Measurements from ENCODE around the gene MAN2B2. TPM values are rescaled to one million over a fixed set of nuclear protein-coding genes. Genes with fewer than 3 reads are reported as not detected.

Gene MAN2B2
- total RNA-seq, 1 experiment from 2014 or later, result 27.8 TPM

DNA sequence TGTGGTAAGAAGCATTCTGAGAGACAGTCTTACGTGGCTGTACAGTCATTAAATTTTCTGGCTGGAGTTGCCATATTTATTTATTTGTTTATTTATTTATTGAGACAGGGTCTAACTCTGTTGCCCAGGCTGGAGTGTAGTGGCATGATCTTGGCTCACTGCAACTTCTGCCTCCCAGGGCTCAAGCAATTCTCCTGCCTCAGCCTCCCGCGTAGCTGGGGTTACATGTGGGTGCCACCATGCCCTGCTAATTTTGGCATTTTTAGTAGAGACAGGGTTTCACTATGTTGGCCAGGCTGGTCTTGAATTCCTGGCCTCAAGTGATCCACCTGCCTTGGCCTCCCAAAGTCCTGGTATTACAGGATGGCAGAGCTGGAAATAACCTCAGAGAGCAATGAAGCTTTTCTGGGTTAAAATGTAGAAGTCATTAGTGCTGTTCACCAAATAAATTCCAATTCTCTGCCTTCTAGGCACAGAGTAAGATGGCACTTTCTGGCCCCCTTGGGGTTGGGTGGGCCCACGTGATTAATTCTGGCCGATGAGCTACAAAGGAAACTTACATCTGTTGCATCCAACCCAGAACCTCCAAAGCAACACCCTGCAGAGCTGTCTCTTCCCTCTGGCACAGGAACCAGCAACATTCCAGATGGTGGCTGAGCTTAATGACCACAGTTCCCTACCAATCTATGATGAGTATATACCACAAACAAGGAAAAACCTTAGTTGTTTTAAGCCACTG lies 70.0 kb downstream of the MAN2B2 start:
- ChIA-PET POLR2A (ENCODE audit: unreplicated experiment) (no interaction called here), CTCF (no interaction called here)
- no peaks in the 10 kb centered on the region for H3K9me3 ChIP-seq (ENCODE audit: insufficient read depth, low read depth)
- TF ChIP-seq CTCF (conservative IDR thresholded peaks at IDR 0.05) (no peak), EZH2 (IDR thresholded peaks at IDR 0.05; ENCODE audit: low read depth) (no peak)
- H3K4me2 ChIP-seq, result no peak overlapping the region
- H3K27me3 ChIP-seq (ENCODE audit: insufficient read depth, low read depth), result no peaks in the 10 kb centered on the region
- BruUV-seq (replicated peaks), result no TSS peak
- peaks cover 31% of the 10 kb centered on the region for H3K79me2 ChIP-seq (ENCODE audit: low read depth)
- intact Hi-C loops (cut with micrococcal nuclease; ENCODE audit: unreplicated experiment), result loop anchor here (5.0 to 10.0 kb wide), 3 partner anchors 70 to 98 kb away; partner anchors contain the start of genes BLOC1S4 and MAN2B2
- H3K27ac ChIP-seq, result no peak overlapping the region
- no peak overlapping the region for H2AFZ ChIP-seq
- H3F3A ChIP-seq (ENCODE audit: insufficient read depth, low read depth), result peaks cover 17% of the 10 kb centered on the region; the same call in 1 of the 2 replicates
- H3K4me3 ChIP-seq, result no peak overlapping the region
- DNase-seq, result no peak
- peaks cover 12% of the 10 kb centered on the region for H3K4me1 ChIP-seq (replicated peaks; ENCODE audit: insufficient read depth)
- peaks cover 17% of the 10 kb centered on the region for H4K20me1 ChIP-seq (ENCODE audit: insufficient read depth)
- H3K9me2 ChIP-seq (ENCODE audit: insufficient read depth), result no peaks in the 10 kb centered on the region
- H3K36me3 ChIP-seq (ENCODE audit: low read depth), result peaks cover 15% of the 10 kb centered on the region

GRCh38 chr4:6647169-6647568 lies 72.2 kb downstream of the MAN2B2 start:
- no peak for DNase-seq
- no peak overlapping the region for H3K4me2 ChIP-seq
- ChIA-PET POLR2A (ENCODE audit: unreplicated experiment) (interaction anchor here (0.7 kb wide), 1 partner anchor 49 kb away, joined by 6 read pairs; no protein-coding TSS in a partner anchor), CTCF (interaction anchor here (0.6 kb wide), 1 partner anchor 315 kb away, joined by 3 read pairs; no protein-coding TSS in a partner anchor)
- H3K4me3 ChIP-seq, result no peak overlapping the region
- H2AFZ ChIP-seq, result no peak overlapping the region
- H3K27me3 ChIP-seq (ENCODE audit: insufficient read depth, low read depth), result no peaks in the 10 kb centered on the region
- H4K20me1 ChIP-seq (ENCODE audit: insufficient read depth), result peaks cover 8% of the 10 kb centered on the region; the same call in 1 of the 2 replicates
- BruUV-seq (replicated peaks), result no TSS peak
- no peaks in the 10 kb centered on the region for H3K9me2 ChIP-seq (ENCODE audit: insufficient read depth)
- no peaks in the 10 kb centered on the region for H3K9me3 ChIP-seq (ENCODE audit: insufficient read depth, low read depth)
- peaks cover 12% of the 10 kb centered on the region; the same call in 1 of the 2 replicates for H3F3A ChIP-seq (ENCODE audit: insufficient read depth, low read depth)
- intact Hi-C loops (cut with micrococcal nuclease; ENCODE audit: unreplicated experiment), result loop anchor here (10.0 kb wide), 1 partner anchor 72 kb away; the partner anchor contains the start of gene MAN2B2
- peaks cover 12% of the 10 kb centered on the region for H3K36me3 ChIP-seq (ENCODE audit: low read depth)
- H3K27ac ChIP-seq, result no peak overlapping the region
- peaks cover 15% of the 10 kb centered on the region for H3K79me2 ChIP-seq (ENCODE audit: low read depth)
- H3K4me1 ChIP-seq (replicated peaks; ENCODE audit: insufficient read depth), result peaks cover 8% of the 10 kb centered on the region
- no peak for TF ChIP-seq CTCF (conservative IDR thresholded peaks at IDR 0.05)
- TF ChIP-seq EZH2 (IDR thresholded peaks at IDR 0.05; ENCODE audit: low read depth), result no peak

- intact Hi-C loops (cut with micrococcal nuclease; ENCODE audit: unreplicated experiment), result loop anchor here (10.0 kb wide), 1 partner anchor 73 kb away; the partner anchor contains the start of gene MAN2B2
Measured at GRCh38 chr4:6647582-6648230, 72.7 kb downstream of the MAN2B2 start.

More at GRCh38 chr4:6647582-6648230, 72.7 kb downstream of the MAN2B2 start:
- no TSS peak for BruUV-seq (replicated peaks)
- H4K20me1 ChIP-seq (ENCODE audit: insufficient read depth), result peaks cover 4% of the 10 kb centered on the region; the same call in 1 of the 2 replicates
- H3K27ac ChIP-seq, result no peak overlapping the region
- CTCF ChIA-PET, result interaction anchor here (0.6 kb wide), 1 partner anchor 316 kb away, joined by 3 read pairs; no protein-coding TSS in a partner anchor
- H3K4me3 ChIP-seq, result no peak overlapping the region
- no peak for TF ChIP-seq CTCF (conservative IDR thresholded peaks at IDR 0.05)
- TF ChIP-seq EZH2 (IDR thresholded peaks at IDR 0.05; ENCODE audit: low read depth), result no peak
- H3K4me2 ChIP-seq, result no peak overlapping the region
- POLR2A ChIA-PET (ENCODE audit: unreplicated experiment), result interaction anchor here (0.7 kb wide), 1 partner anchor 48 kb away, joined by 6 read pairs; no protein-coding TSS in a partner anchor
- H3K9me3 ChIP-seq (ENCODE audit: insufficient read depth, low read depth), result no peaks in the 10 kb centered on the region
- H3K4me1 ChIP-seq (replicated peaks; ENCODE audit: insufficient read depth), result peaks cover 2% of the 10 kb centered on the region
- no peak for DNase-seq
- H2AFZ ChIP-seq, result no peak overlapping the region
- peaks cover 6% of the 10 kb centered on the region for H3K36me3 ChIP-seq (ENCODE audit: low read depth)
- peaks cover 12% of the 10 kb centered on the region; the same call in 1 of the 2 replicates for H3F3A ChIP-seq (ENCODE audit: insufficient read depth, low read depth)
- peaks cover 10% of the 10 kb centered on the region for H3K79me2 ChIP-seq (ENCODE audit: low read depth)
- no peaks in the 10 kb centered on the region for H3K9me2 ChIP-seq (ENCODE audit: insufficient read depth)
- H3K27me3 ChIP-seq (ENCODE audit: insufficient read depth, low read depth), result no peaks in the 10 kb centered on the region

Measured in PC-9 (cell line).